Activated CD4-positive, alpha-beta T cell treated with anti-CD3 and anti-CD28 coated beads, Interleukin-2, Interleukin-4, amounts not matched to agents 100 ng/mL and 50 ng/mL, durations not matched to agents 16 hours and 8 hours (primary cell): Measurements from ENCODE around the gene DROSHA.

Experiments
- DNase-seq: peaks from one replicate; pipeline ENCODE4 v3.0.0-alpha.2; 2020; ENCODE audit warnings: low spot score

Gene DROSHA

GRCh38 chr5:31469886-31470285 is 62.0 kb downstream of the DROSHA start:
- DNase-seq, result no peak

- DNase-seq, result no peak
These were observed 62.4 kb downstream of the DROSHA start for GRCh38 chr5:31469466-31469865.

- DNase-seq, result no peak
These were observed 66.6 kb downstream of the DROSHA start for GRCh38 chr5:31465291-31465690.

- no peak for DNase-seq
These were observed 67.8 kb downstream of the DROSHA start for GRCh38 chr5:31464081-31464480.

- no peak for DNase-seq
These were observed 68.5 kb downstream of the DROSHA start for GRCh38 chr5:31463351-31463750.

GRCh38 chr5:31459594-31459993 is 72.3 kb downstream of the DROSHA start:
- DNase-seq, result no peak

GRCh38 chr5:31455172-31455571 is 76.7 kb downstream of the DROSHA start:
- DNase-seq, result no peak

- no peak for DNase-seq
These were observed 78.4 kb downstream of the DROSHA start for GRCh38 chr5:31453522-31453921.

- DNase-seq, result no peak
These were observed 79.6 kb downstream of the DROSHA start for GRCh38 chr5:31452314-31452713.

GRCh38 chr5:31449962-31450361 is 81.9 kb downstream of the DROSHA start:
- DNase-seq, result no peak

- no peak for DNase-seq
These were observed 82.7 kb downstream of the DROSHA start for GRCh38 chr5:31449174-31449573.

GRCh38 chr5:31445041-31445600 is 86.8 kb downstream of the DROSHA start:
- DNase-seq, result no peak

GRCh38 chr5:31443572-31443971 is 88.3 kb downstream of the DROSHA start:
- DNase-seq, result no peak

GRCh38 chr5:31442058-31442745 is 89.7 kb downstream of the DROSHA start:
- no peak for DNase-seq

- no peak for DNase-seq
These were observed 95.0 kb downstream of the DROSHA start for GRCh38 chr5:31436851-31437250.

GRCh38 chr5:31435730-31436129 is 96.2 kb downstream of the DROSHA start:
- DNase-seq, result no peak

- DNase-seq, result no peak
These were observed 97.0 kb downstream of the DROSHA start for GRCh38 chr5:31434898-31435297.

- no peak for DNase-seq
These were observed 98.7 kb downstream of the DROSHA start for GRCh38 chr5:31433229-31433628.

GRCh38 chr5:31427724-31428309 is 104.1 kb downstream of the DROSHA start:
- no peak for DNase-seq

GRCh38 chr5:31427013-31427723 is 104.7 kb downstream of the DROSHA start:
- DNase-seq, result no peak

- DNase-seq, result no peak
These were observed 109.9 kb downstream of the DROSHA start for GRCh38 chr5:31421806-31422586.

- no peak for DNase-seq
These were observed 114.4 kb downstream of the DROSHA start for GRCh38 chr5:31417512-31417911.
